GM12878 (cell line): ENCODE data around the gene ELL. TPM values are rescaled to one million over a fixed set of nuclear protein-coding genes. Genes with fewer than 3 reads are reported as not detected.

ENCODE experiments used
- ATAC-seq: fragments of 200-7000 bp; cut with Tn5 transposase; 3 replicates; pipeline ENCODE4 v1.9.1; 2020; ENCODE audit warnings: mild to moderate bottlenecking, moderate library complexity
- BruUV-seq: library from RNA; stranded (reverse); fragments of 400-500 nt; replicated peaks from 2 replicates; lab custom pipeline; 2021; lab: Mats Ljungman, UMichigan
- CTCF ChIA-PET: fragments of 300-600 bp; sonication (Branson Sonifier 250); formaldehyde crosslinking; extraction: SDS; loops from one replicate; lab custom pipeline; 2021; ENCODE audit warnings: inconsistent platforms; lab: Yijun Ruan, JAX
- POLR2A ChIA-PET: fragments of 350-600 bp; formaldehyde crosslinking; extraction: SDS; loops from one replicate; lab custom pipeline; 2021; ENCODE audit warnings: inconsistent platforms; lab: Charles Lee
- RAD21 ChIA-PET: fragments of 300-600 bp; sonication (Branson Sonifier 250); formaldehyde crosslinking; loops from one replicate; lab custom pipeline; 2023; ENCODE audit warnings: antibody characterized with exemption; ENCODE audit not compliant: unreplicated experiment; lab: Charles Lee
- SMC1A ChIA-PET: fragments of 300-600 bp; sonication (Branson Sonifier 250); formaldehyde crosslinking; loops from one replicate; lab custom pipeline; 2023; ENCODE audit not compliant: unreplicated experiment, uncharacterized antibody; lab: Charles Lee
- DNase-seq: peaks from one replicate; pipeline ENCODE4 v3.0.0-alpha.2; 2011; ENCODE audit warnings: low read depth, low spot score
- FAIRE-seq: peaks from 3 replicates; lab custom pipeline; 2011; peaks lifted over from hg19 to GRCh38; lab: Jason Lieb, UNC
- H2AFZ ChIP-seq: 2 replicates; pipeline ENCODE4 v1.6.0; 2011; ENCODE audit warnings: low read depth, low read length, control low read depth; ENCODE audit not compliant: control insufficient read depth
- H3K27ac ChIP-seq: 2 replicates; pipeline ENCODE4 v1.5.1; 2011; ENCODE audit warnings: control low read depth; ENCODE audit not compliant: control insufficient read depth, insufficient read depth
- H3K27me3 ChIP-seq, 2 experiments: replicated peaks in 1 of 2; 2 replicates each; pipeline versions ENCODE4 v1.6.0 to v1.6.1; 2011; ENCODE audit warnings: low read length in 1 of 2; ENCODE audit not compliant: control insufficient read depth in 2 of 2, insufficient read depth in 2 of 2
- H3K36me3 ChIP-seq, 2 experiments: 2 replicates each; pipeline ENCODE4 v1.5.1; 2011; ENCODE audit warnings: low read length in 1 of 2; ENCODE audit not compliant: control insufficient read depth in 2 of 2, insufficient read depth in 2 of 2
- H3K4me1 ChIP-seq: 2 replicates; pipeline ENCODE4 v1.6.1; 2011; ENCODE audit warnings: mild to moderate bottlenecking, low read length, moderate library complexity, mixed read lengths; ENCODE audit not compliant: control insufficient read depth, insufficient read depth
- H3K4me2 ChIP-seq: 2 replicates; pipeline ENCODE4 v1.6.0; 2011; ENCODE audit warnings: control low read depth; ENCODE audit not compliant: control insufficient read depth, insufficient read depth
- H3K4me3 ChIP-seq: fragments of 200-600 bp; sonication (generic); 2 replicates; pipeline ENCODE4 v1.5.1; 2016
- H3K79me2 ChIP-seq: 2 replicates; pipeline ENCODE4 v1.6.0; 2011; ENCODE audit warnings: low read length; ENCODE audit not compliant: control insufficient read depth, insufficient read depth
- H3K9ac ChIP-seq: 2 replicates; pipeline ENCODE4 v1.8.0; 2011; ENCODE audit warnings: low read length, control low read depth, mixed read lengths; ENCODE audit not compliant: control insufficient read depth, insufficient read depth
- H3K9me3 ChIP-seq: replicated peaks from 3 replicates; pipeline ENCODE4 v1.5.1; 2011; ENCODE audit warnings: mild to moderate bottlenecking, low read length; ENCODE audit not compliant: control insufficient read depth, insufficient read depth
- H4K20me1 ChIP-seq: 2 replicates; pipeline ENCODE4 v1.6.0; 2011; ENCODE audit not compliant: control insufficient read depth, insufficient read depth
- CBX5 ChIP-seq: sonication (generic); IDR thresholded peaks from 2 replicates; pipeline ENCODE4 v1.6.1; 2016; ENCODE audit warnings: low read depth, moderate library complexity, mild to moderate bottlenecking, inconsistent platforms
- HCFC1 ChIP-seq: fragments of 150-350 bp; IDR thresholded peaks from 2 replicates; pipeline ENCODE4 v1.6.1; 2014; ENCODE audit warnings: low read length
- IRF4 ChIP-seq: IDR thresholded peaks from 2 replicates; pipeline ENCODE4 v1.6.1; 2011; ENCODE audit warnings: low read depth, low read length
- KDM1A ChIP-seq: fragments of 200-600 bp; sonication (generic); IDR thresholded peaks from 2 replicates; pipeline ENCODE4 v1.6.1; 2016; ENCODE audit warnings: borderline replicate concordance
- KLF5 ChIP-seq: fragments of 450-650 bp; IDR thresholded peaks from 2 replicates; pipeline ENCODE4 v1.6.1; 2014; ENCODE audit warnings: mild to moderate bottlenecking; ENCODE audit not compliant: partially characterized antibody
- MXI1 ChIP-seq: fragments of 150-350 bp; IDR thresholded peaks from 2 replicates; pipeline ENCODE4 v1.6.1; 2011; ENCODE audit warnings: low read depth, mild to moderate bottlenecking, inconsistent platforms, low read length, improper control_type of control experiment
- NBN ChIP-seq: fragments of 450-650 bp; IDR thresholded peaks from 2 replicates; pipeline ENCODE4 v1.6.1; 2016
- NFIC ChIP-seq: IDR thresholded peaks from 2 replicates; pipeline ENCODE4 v1.6.1; 2012; ENCODE audit warnings: low read depth, mild to moderate bottlenecking, inconsistent platforms, low read length, moderate library complexity
- NFYB ChIP-seq: IDR thresholded peaks from 2 replicates; pipeline ENCODE4 v1.6.1; 2011; ENCODE audit warnings: low read depth, mild to moderate bottlenecking, low read length, improper control_type of control experiment, moderate library complexity; ENCODE audit not compliant: insufficient read depth
- POLR2AphosphoS2 ChIP-seq: IDR thresholded peaks from 2 replicates; pipeline ENCODE4 v1.6.1; 2011; ENCODE audit warnings: low read depth, mild to moderate bottlenecking, low read length, improper control_type of control experiment, moderate library complexity
- RAD21 ChIP-seq: IDR thresholded peaks from 2 replicates; pipeline ENCODE4 v1.6.1; 2011; ENCODE audit warnings: mild to moderate bottlenecking, low read depth, low read length, moderate library complexity; ENCODE audit not compliant: insufficient read depth
- SP1 ChIP-seq: IDR thresholded peaks from one replicate; pipeline ENCODE4 v1.6.1; 2011; ENCODE audit warnings: low read depth, low read length
- SUZ12 ChIP-seq: fragments of 200-600 bp; sonication (generic); IDR thresholded peaks from one replicate; pipeline ENCODE4 v1.6.1; 2018; ENCODE audit warnings: antibody characterized with exemption, mild to moderate bottlenecking; ENCODE audit not compliant: unreplicated experiment
- WGBS: methylation state at CpG from one replicate; pipeline ENCODE4 v1.1.6; 2016; ENCODE audit warnings: low lambda C conversion rate; ENCODE audit not compliant: insufficient replicate concordance, insufficient coverage; ENCODE audit errors: missing lambda C conversion rate; 5-methylcytosine and 5-hydroxymethylcytosine counted together
- in situ Hi-C: fragments of 300-500 bp; cut with MboI; formaldehyde crosslinking; loops from 9 replicates; pipeline ENCODE4 v1.14.3; 2018; ENCODE audit warnings: mixed read lengths
- intact Hi-C: fragments of 100-400 bp; cut with micrococcal nuclease; formaldehyde crosslinking; loops from one replicate; pipeline ENCODE4 v1.14.2; 2022; ENCODE audit not compliant: unreplicated experiment
- polyA plus RNA-seq, 11 experiments: library from polyadenylated mRNA; depleted of rRNA in 4 of 11; unstranded in 6 of 11; stranded (reverse) in 5 of 11; fragments of >200 nt; fragmentation: Nextera tagmentation in 4 of 11; fragmentation: Illumina TruSeq in 1 of 11; extraction: Ambion mirVana in 4 of 11; extraction: Trizol in 1 of 11; gene quantifications; 1 replicate in 1 of 11; 2 replicates in 10 of 11; pipeline versions ENCODE4 v1.2.1 to v1.2.3, GENCODE V29; 2011 to 2016; ENCODE audit warnings: inconsistent platforms in 2 of 11, missing spikeins in 2 of 11, low read depth in 1 of 11
- total RNA-seq, 4 experiments: library from RNA; depleted of rRNA in 3 of 4; stranded (reverse); fragments of >200 nt in 3 of 4; fragmentation: Illumina TruSeq in 1 of 4; extraction: Trizol in 1 of 4; gene quantifications; 2 replicates each; pipeline versions ENCODE4 v1.2.1 to v1.2.3, GENCODE V29; 2013 to 2021
- TF ChIP-seq, protein P1 (sequence below): fragments of 450-650 bp; IDR thresholded peaks from 2 replicates; pipeline ENCODE4 v1.6.1; 2017; ENCODE audit warnings: mild to moderate bottlenecking, moderate library complexity
- TF ChIP-seq, protein P2 (sequence below): IDR thresholded peaks from 2 replicates; pipeline ENCODE4 v1.6.1; 2011; ENCODE audit warnings: borderline replicate concordance, low read depth, mild to moderate bottlenecking, moderate library complexity, mixed read lengths, low read length; ENCODE audit not compliant: insufficient read depth; ENCODE audit errors: extremely low read length
- TF ChIP-seq, protein P3 (sequence below): fragments of 450-650 bp; IDR thresholded peaks from 2 replicates; pipeline ENCODE4 v1.6.1; 2016; ENCODE audit warnings: mild to moderate bottlenecking

ELL gene
- total and polyA plus RNA-seq, 10 of the 15 experiments (the other 5 are each of a cell fraction or from before 2014, with no cell fraction given): 0.91 to 25.0 (median 9.1) TPM

DNA sequence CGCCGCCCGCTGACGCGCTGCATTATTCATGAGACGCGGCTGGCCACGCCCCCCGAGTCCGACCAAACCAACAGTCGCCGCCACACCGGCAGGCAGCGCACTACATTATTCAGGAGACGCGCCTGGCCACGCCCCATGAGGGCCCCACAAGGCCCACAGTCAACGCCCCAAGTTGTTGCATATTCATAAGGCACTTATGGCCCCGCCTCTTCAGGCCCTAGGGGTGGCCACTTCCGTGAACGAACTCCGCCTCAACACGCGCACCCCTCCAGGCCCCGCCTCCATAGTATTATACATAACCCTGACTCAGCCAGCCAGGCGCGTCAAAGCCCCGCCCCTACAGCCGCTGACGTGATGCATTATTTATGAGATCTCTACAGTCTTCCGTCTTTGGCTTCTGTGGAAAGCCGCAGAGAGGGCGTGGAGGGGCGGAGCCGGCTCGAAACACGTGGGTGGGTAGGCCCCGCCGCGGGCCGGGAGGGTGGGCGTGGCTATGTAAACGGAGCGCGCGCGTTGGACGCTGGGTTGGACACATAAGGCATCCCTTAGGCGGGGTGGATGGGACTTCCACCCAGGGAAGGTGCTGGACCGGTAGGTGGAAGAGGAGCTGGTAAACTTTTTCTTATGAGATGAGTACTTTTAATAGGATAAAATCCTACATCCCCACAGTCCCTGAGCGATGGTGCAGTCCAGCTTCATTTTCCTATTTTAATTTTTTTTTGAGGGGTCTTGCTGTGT, 423 bp upstream of the ELL start:
- no peaks in the 10 kb centered on the region for H4K20me1 ChIP-seq
- intact Hi-C loops (loop anchor here (1.0 to 2.0 kb wide), 4 partner anchors 35 to 114 kb away; partner anchors contain the start of genes KXD1, REX1BD and UBA52), in situ Hi-C loops (no loop called here)
- POLR2A ChIA-PET: interaction anchor here (0.6 to 4.7 kb wide), 10 partner anchors 20 to 318 kb away, joined by 3 to 48 read pairs (median 6); partner anchors contain the start of genes FKBP8, KXD1, REX1BD and UBA52
- peak overlapping the region; percentile 62 for H3K27ac ChIP-seq
- 0 out of 2 replicates have a peak overlapping the region, but pooled peaks have one; percentile 54 for H3K4me3 ChIP-seq
- CTCF ChIA-PET: interaction anchor here (0.6 to 6.5 kb wide), 7 partner anchors 22 to 326 kb away, joined by 3 to 64 read pairs (median 3); partner anchors contain the start of genes FKBP8, KXD1, REX1BD and UBA52
- H3K9ac ChIP-seq: peak overlapping the region; percentile 58
- peak; percentile 94 for ATAC-seq
- no peaks in the 10 kb centered on the region for H3K36me3 ChIP-seq
- no TSS peak for BruUV-seq
- no peaks in the 10 kb centered on the region for H3K9me3 ChIP-seq
- SMC1A ChIA-PET: interaction anchor here (1.2 to 5.4 kb wide), 6 partner anchors 20 to 152 kb away, joined by 3 to 24 read pairs (median 5); partner anchors contain the start of genes KXD1 and REX1BD
- H3K4me2 ChIP-seq: peak overlapping the region; percentile 90
- 2% methylated on average over 31 of the region's 51 CpGs for WGBS
- peak; percentile 99 for FAIRE-seq
- DNase-seq: peak; percentile 99
- H3K79me2 ChIP-seq: peaks cover 44% of the 10 kb centered on the region
- RAD21 ChIA-PET: interaction anchor here (0.6 to 5.1 kb wide), 6 partner anchors 12 to 66 kb away, joined by 3 to 35 read pairs (median 6); partner anchors contain the start of genes KXD1, REX1BD and UBA52
- H2AFZ ChIP-seq: peak overlapping the region; percentile 57
- no peaks in the 10 kb centered on the region for H3K27me3 ChIP-seq
- peaks cover 8% of the 10 kb centered on the region for H3K4me1 ChIP-seq
- TF ChIP-seq HCFC1 (no peak), IRF4 (no peak), NFIC (no peak), RAD21 (no peak), NFYB (0 out of 2 replicates have a peak, but pooled peaks have one; percentile 7), NBN (peak; percentile 64; the same call in 1 of the 2 replicates), SUZ12 (no peak), SP1 (peak; percentile 65), KDM1A (no peak), KLF5 (peak; percentile 88), POLR2AphosphoS2 (peak; percentile 46; the same call in 1 of the 2 replicates), MXI1 (peak; percentile 69), CBX5 (no peak)
- TF ChIP-seq, protein P1, sequence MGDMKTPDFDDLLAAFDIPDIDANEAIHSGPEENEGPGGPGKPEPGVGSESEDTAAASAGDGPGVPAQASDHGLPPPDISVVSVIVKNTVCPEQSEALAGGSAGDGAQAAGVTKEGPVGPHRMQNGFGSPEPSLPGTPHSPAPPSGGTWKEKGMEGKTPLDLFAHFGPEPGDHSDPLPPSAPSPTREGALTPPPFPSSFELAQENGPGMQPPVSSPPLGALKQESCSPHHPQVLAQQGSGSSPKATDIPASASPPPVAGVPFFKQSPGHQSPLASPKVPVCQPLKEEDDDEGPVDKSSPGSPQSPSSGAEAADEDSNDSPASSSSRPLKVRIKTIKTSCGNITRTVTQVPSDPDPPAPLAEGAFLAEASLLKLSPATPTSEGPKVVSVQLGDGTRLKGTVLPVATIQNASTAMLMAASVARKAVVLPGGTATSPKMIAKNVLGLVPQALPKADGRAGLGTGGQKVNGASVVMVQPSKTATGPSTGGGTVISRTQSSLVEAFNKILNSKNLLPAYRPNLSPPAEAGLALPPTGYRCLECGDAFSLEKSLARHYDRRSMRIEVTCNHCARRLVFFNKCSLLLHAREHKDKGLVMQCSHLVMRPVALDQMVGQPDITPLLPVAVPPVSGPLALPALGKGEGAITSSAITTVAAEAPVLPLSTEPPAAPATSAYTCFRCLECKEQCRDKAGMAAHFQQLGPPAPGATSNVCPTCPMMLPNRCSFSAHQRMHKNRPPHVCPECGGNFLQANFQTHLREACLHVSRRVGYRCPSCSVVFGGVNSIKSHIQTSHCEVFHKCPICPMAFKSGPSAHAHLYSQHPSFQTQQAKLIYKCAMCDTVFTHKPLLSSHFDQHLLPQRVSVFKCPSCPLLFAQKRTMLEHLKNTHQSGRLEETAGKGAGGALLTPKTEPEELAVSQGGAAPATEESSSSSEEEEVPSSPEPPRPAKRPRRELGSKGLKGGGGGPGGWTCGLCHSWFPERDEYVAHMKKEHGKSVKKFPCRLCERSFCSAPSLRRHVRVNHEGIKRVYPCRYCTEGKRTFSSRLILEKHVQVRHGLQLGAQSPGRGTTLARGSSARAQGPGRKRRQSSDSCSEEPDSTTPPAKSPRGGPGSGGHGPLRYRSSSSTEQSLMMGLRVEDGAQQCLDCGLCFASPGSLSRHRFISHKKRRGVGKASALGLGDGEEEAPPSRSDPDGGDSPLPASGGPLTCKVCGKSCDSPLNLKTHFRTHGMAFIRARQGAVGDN: no peak
- TF ChIP-seq, protein P2, sequence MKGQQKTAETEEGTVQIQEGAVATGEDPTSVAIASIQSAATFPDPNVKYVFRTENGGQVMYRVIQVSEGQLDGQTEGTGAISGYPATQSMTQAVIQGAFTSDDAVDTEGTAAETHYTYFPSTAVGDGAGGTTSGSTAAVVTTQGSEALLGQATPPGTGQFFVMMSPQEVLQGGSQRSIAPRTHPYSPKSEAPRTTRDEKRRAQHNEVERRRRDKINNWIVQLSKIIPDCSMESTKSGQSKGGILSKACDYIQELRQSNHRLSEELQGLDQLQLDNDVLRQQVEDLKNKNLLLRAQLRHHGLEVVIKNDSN: peak; percentile 59
- TF ChIP-seq, protein P3, sequence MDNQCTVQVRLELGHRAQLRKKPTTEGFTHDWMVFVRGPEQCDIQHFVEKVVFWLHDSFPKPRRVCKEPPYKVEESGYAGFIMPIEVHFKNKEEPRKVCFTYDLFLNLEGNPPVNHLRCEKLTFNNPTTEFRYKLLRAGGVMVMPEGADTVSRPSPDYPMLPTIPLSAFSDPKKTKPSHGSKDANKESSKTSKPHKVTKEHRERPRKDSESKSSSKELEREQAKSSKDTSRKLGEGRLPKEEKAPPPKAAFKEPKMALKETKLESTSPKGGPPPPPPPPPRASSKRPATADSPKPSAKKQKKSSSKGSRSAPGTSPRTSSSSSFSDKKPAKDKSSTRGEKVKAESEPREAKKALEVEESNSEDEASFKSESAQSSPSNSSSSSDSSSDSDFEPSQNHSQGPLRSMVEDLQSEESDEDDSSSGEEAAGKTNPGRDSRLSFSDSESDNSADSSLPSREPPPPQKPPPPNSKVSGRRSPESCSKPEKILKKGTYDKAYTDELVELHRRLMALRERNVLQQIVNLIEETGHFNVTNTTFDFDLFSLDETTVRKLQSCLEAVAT: 0 out of 2 replicates have a peak, but pooled peaks have one; percentile 66
